PC-3 (cell line): Measurements from ENCODE around the gene TGFB1.

Experiments used
- CTCF ChIP-seq: fragments of 300-600 bp; sonication (generic); conservative IDR thresholded peaks from 2 replicates; pipeline ENCODE4 v1.5.1; 2017; ENCODE audit warnings: antibody characterized with exemption, low read depth, mild to moderate bottlenecking, low read length
- EZH2 ChIP-seq: fragments of 300-600 bp; sonication (generic); IDR thresholded peaks from one replicate; pipeline ENCODE4 v1.6.1; 2017; ENCODE audit warnings: antibody characterized with exemption, mild to moderate bottlenecking, low read length; ENCODE audit not compliant: unreplicated experiment
- EZH2phosphoT487 ChIP-seq: fragments of 300-600 bp; sonication (generic); IDR thresholded peaks from 2 replicates; pipeline ENCODE4 v1.6.1; 2018; ENCODE audit warnings: mild to moderate bottlenecking, antibody characterized with exemption, low read length, borderline replicate concordance

GRCh38 chr19:41399525-41399924, 45.8 kb upstream of the TGFB1 start:
- TF ChIP-seq CTCF (no peak), EZH2 (no peak), EZH2phosphoT487 (no peak)
